Aorta (tissue), 5 donors: Measurements from ENCODE around the gene ZNF263. TPM values are rescaled to one million over a fixed set of nuclear protein-coding genes. Genes with fewer than 3 reads are reported as not detected.
A peak's percentile ranks its signal among the peaks of the same experiment; 100 is the strongest.

Source experiments
- ATAC-seq: fragments of 200-7000 bp; cut with Tn5 transposase; one replicate; pipeline ENCODE4 v1.9.1; 2022; ENCODE audit warnings: moderate library complexity; ENCODE audit not compliant: low FRiP score
- DNase-seq, 2 donors: peaks; one replicate each; pipeline ENCODE4 v3.0.0-alpha.2; 2020
- H3K27ac ChIP-seq, 2 donors: one replicate each; pipeline ENCODE4 v1.5.1; 2013; ENCODE audit warnings: low read length in 2 of 2, mild to moderate bottlenecking in 2 of 2, moderate library complexity in 2 of 2, control low read depth in 1 of 2, inconsistent platforms in 1 of 2, low read depth in 1 of 2
- H3K27me3 ChIP-seq, 2 donors: one replicate each; pipeline ENCODE4 v1.6.1; 2013; ENCODE audit warnings: control low read depth in 1 of 2, low read length in 1 of 2, mild to moderate bottlenecking in 1 of 2, moderate library complexity in 1 of 2; ENCODE audit not compliant: insufficient read depth in 2 of 2, control insufficient read depth in 1 of 2
- H3K36me3 ChIP-seq, 2 donors: one replicate each; pipeline ENCODE4 v1.6.1; 2013; ENCODE audit warnings: control low read depth in 1 of 2, low read length in 1 of 2, mild to moderate bottlenecking in 1 of 2; ENCODE audit not compliant: insufficient read depth in 2 of 2, control insufficient read depth in 1 of 2
- H3K4me1 ChIP-seq, 2 donors: one replicate each; pipeline ENCODE4 v1.6.1; 2013; ENCODE audit warnings: low read length in 2 of 2, control low read depth in 1 of 2, mild to moderate bottlenecking in 1 of 2, moderate library complexity in 1 of 2; ENCODE audit not compliant: insufficient read depth in 2 of 2, control insufficient read depth in 1 of 2
- H3K4me3 ChIP-seq, 2 donors: one replicate each; pipeline ENCODE4 v1.5.1; 2013; ENCODE audit warnings: low read length in 2 of 2, control low read depth in 1 of 2, mild to moderate bottlenecking in 1 of 2
- H3K9me3 ChIP-seq: one replicate; pipeline ENCODE4 v1.6.1; 2013; ENCODE audit warnings: mild to moderate bottlenecking, low read length; ENCODE audit not compliant: control insufficient read depth
- WGBS, 2 donors: extraction: QIAGEN DNeasy Blood & Tissue Kit; methylation state at CpG; one replicate each; pipeline ENCODE4 v1.1.7; 2013; 5-methylcytosine and 5-hydroxymethylcytosine counted together
- intact Hi-C, 2 donors: fragments of 100-400 bp; cut with DNase I; formaldehyde crosslinking; loops; one replicate each; pipeline versions ENCODE4 v1.14.2 to v1.15.0; 2022
- polyA plus RNA-seq, 2 donors: library from polyadenylated mRNA; stranded (reverse); fragments of 200-250 nt; gene quantifications; one replicate each; pipeline ENCODE4 v1.2.3, GENCODE V29; 2013
- total RNA-seq, 2 donors: library from RNA; stranded (reverse); fragmentation: NEBNext Ultra II Directional; extraction: Animal tissue kit (Norgen Biotek cat#: 25700); gene quantifications; one replicate each; pipeline ENCODE4 v1.2.1, GENCODE V29; 2021
- donor health status: healthy with polysubstance abuse.
- donor health status: Bipolar disorder and iron deficiency.
- donor health status: DM: no; HTN: no; CAD: no.
- donor health status: DM: no; HTN: no; CAD: no.
- donor health status: DM: yes; HTN: yes; CAD: no.

Gene ZNF263
- total and polyA plus RNA-seq, 4 donors: 8.3 to 27.4 (median 21.7) TPM

GRCh38 chr16:3246876-3247275 is 36.4 kb upstream of the ZNF263 start:
- Histone ChIP-seq H3K27ac (no peak overlapping the region), H3K4me3 (no peak overlapping the region), H3K36me3 (no peaks in the 10 kb centered on the region), H3K4me1 (no peaks in the 10 kb centered on the region), H3K9me3 (no peaks in the 10 kb centered on the region), H3K27me3 (no peaks in the 10 kb centered on the region)
- DNase-seq (no peak), ATAC-seq (no peak)
- WGBS, 2 donors: 83 to 86% methylated on average over 10 of the region's 10 CpGs
- intact Hi-C loops: no loop called here

- Histone ChIP-seq H3K27me3 (no peaks in the 10 kb centered on the region), H3K27ac (no peak overlapping the region), H3K36me3 (no peaks in the 10 kb centered on the region), H3K9me3 (no peaks in the 10 kb centered on the region), H3K4me3 (no peak overlapping the region), H3K4me1 (no peaks in the 10 kb centered on the region)
- ATAC-seq (no peak), DNase-seq (no peak)
- intact Hi-C loops: no loop called here
- WGBS, 2 donors: 79 to 80% methylated on average over 5 of the region's 5 CpGs
Observed at GRCh38 chr16:3248596-3248995, 34.7 kb upstream of the ZNF263 start.

- Histone ChIP-seq H3K27me3 (no peaks in the 10 kb centered on the region), H3K4me3 (no peak overlapping the region), H3K4me1 (no peaks in the 10 kb centered on the region), H3K9me3 (no peaks in the 10 kb centered on the region), H3K36me3 (no peaks in the 10 kb centered on the region), H3K27ac (no peak overlapping the region)
- intact Hi-C loops: no loop called here
- ATAC-seq (no peak), DNase-seq (no peak)
- 67 to 71% methylated on average over 1 of the region's 1 CpG for WGBS, 2 donors
Observed at GRCh38 chr16:3249020-3249419, 34.3 kb upstream of the ZNF263 start.

- H3K9me3 ChIP-seq: no peaks in the 10 kb centered on the region
- intact Hi-C loops: no loop called here
- no peaks in the 10 kb centered on the region for H3K4me1 ChIP-seq
- DNase-seq (no peak), ATAC-seq (no peak)
- WGBS, 2 donors: 79 to 84% methylated on average over 14 of the region's 14 CpGs
- H3K27me3 ChIP-seq: no peaks in the 10 kb centered on the region
- no peak overlapping the region for H3K4me3 ChIP-seq
- H3K36me3 ChIP-seq: no peaks in the 10 kb centered on the region
- H3K27ac ChIP-seq: no peak overlapping the region
Observed at GRCh38 chr16:3249451-3249850, 33.8 kb upstream of the ZNF263 start.

GRCh38 chr16:3252967-3253366 is 30.3 kb upstream of the ZNF263 start:
- Histone ChIP-seq H3K27me3 (no peaks in the 10 kb centered on the region), H3K4me3 (no peak overlapping the region), H3K27ac (no peak overlapping the region), H3K36me3 (no peaks in the 10 kb centered on the region), H3K4me1 (no peaks in the 10 kb centered on the region), H3K9me3 (no peaks in the 10 kb centered on the region)
- ATAC-seq (no peak), DNase-seq (no peak)
- intact Hi-C loops: no loop called here
- 83 to 84% methylated on average over 4 of the region's 4 CpGs for WGBS, 2 donors

- no peak for ATAC-seq
- Histone ChIP-seq H3K27me3 (no peaks in the 10 kb centered on the region), H3K4me1 (no peaks in the 10 kb centered on the region), H3K27ac (no peak overlapping the region), H3K4me3 (no peak overlapping the region), H3K36me3 (no peaks in the 10 kb centered on the region), H3K9me3 (no peaks in the 10 kb centered on the region)
- 35 to 48% methylated on average over 35 of the region's 35 CpGs for WGBS, 2 donors
- intact Hi-C loops: no loop called here
- DNase-seq: no peak
Observed at GRCh38 chr16:3254309-3254708, 29.0 kb upstream of the ZNF263 start.

- ATAC-seq: peak; percentile 37
- Histone ChIP-seq H3K9me3 (no peaks in the 10 kb centered on the region), H3K4me3 (no peak within 1 kb of the TSS), H3K27ac (no peak within 1 kb of the TSS), H3K4me1 (no peaks in the 10 kb centered on the region), H3K36me3 (no peaks in the 10 kb centered on the region), H3K27me3 (no peaks in the 10 kb centered on the region)
- 81 to 82% methylated on average over 14 of the region's 14 CpGs for WGBS, 2 donors
- intact Hi-C loops: no loop called here
- no peak for DNase-seq
Observed at GRCh38 chr16:3256146-3256865, 27.0 kb upstream of the ZNF263 start, which contains the start of gene MEFV. TSS of gene MEFV (minus strand) at chr16:3256633. CDS start at chr16:3256587, 46 bp downstream.

- H3K27me3 ChIP-seq: no peaks in the 10 kb centered on the region
- no peaks in the 10 kb centered on the region for H3K36me3 ChIP-seq
- no peak for ATAC-seq
- H3K4me1 ChIP-seq: no peaks in the 10 kb centered on the region
- 71 to 75% methylated on average over 9 of the region's 9 CpGs for WGBS, 2 donors
- no peaks in the 10 kb centered on the region for H3K9me3 ChIP-seq
- H3K4me3 ChIP-seq: no peak overlapping the region
- no peak for DNase-seq
- no peak overlapping the region for H3K27ac ChIP-seq
- intact Hi-C loops: no loop called here
Observed at GRCh38 chr16:3256866-3257465, 26.3 kb upstream of the ZNF263 start.

GRCh38 chr16:3259836-3260235 is 23.5 kb upstream of the ZNF263 start:
- no peak overlapping the region for H3K4me3 ChIP-seq
- no peaks in the 10 kb centered on the region for H3K4me1 ChIP-seq
- H3K27me3 ChIP-seq: no peaks in the 10 kb centered on the region
- intact Hi-C loops: no loop called here
- WGBS, 2 donors: 83 to 90% methylated on average over 8 of the region's 8 CpGs
- DNase-seq (no peak), ATAC-seq (no peak)
- H3K9me3 ChIP-seq: no peaks in the 10 kb centered on the region
- H3K36me3 ChIP-seq: no peaks in the 10 kb centered on the region
- no peak overlapping the region for H3K27ac ChIP-seq
